Measurements from ENCODE around the gene MSL3B.
"Not testable (repeated sequence)": the region's sequence is repeated elsewhere in the genome, so short reads cannot be mapped to it uniquely, and the experiment has no call there.

Gene MSL3B

GRCh38 chr2:233867993-233868532 lies at the start of gene MSL3B:
Gene MSL3B (minus strand): TSS chr2:233868386.
- no peak for DNase-seq (ENCODE audit: low read depth)

GRCh38 chr2:233917116-233917515 lies 48.9 kb upstream of the MSL3B start, which contains the start of gene TRPM8:
Gene TRPM8 (plus strand): TSS chr2:233917373. CDS start chr2:233926538, 9,165 bp downstream.
- DNase-seq (ENCODE audit: low read depth) = no peak

- DNase-seq (ENCODE audit: low read depth) = no peak
Observed at GRCh38 chr2:233915128-233915527, 46.9 kb upstream of the MSL3B start.

- peak; percentile 4 for DNase-seq (ENCODE audit: low read depth)
Observed at GRCh38 chr2:233912691-233913423, 44.7 kb upstream of the MSL3B start.

GRCh38 chr2:233907627-233908026 lies 39.4 kb upstream of the MSL3B start:
- no peak for DNase-seq (ENCODE audit: low read depth)

GRCh38 chr2:233905945-233906344 lies 37.8 kb upstream of the MSL3B start:
- DNase-seq (ENCODE audit: low read depth) = no peak

GRCh38 chr2:233901884-233902283 lies 33.7 kb upstream of the MSL3B start:
- no peak for DNase-seq (ENCODE audit: low read depth)

- no peak for DNase-seq (ENCODE audit: low read depth)
Observed at GRCh38 chr2:233901367-233901766, 33.2 kb upstream of the MSL3B start.

- not testable (repeated sequence) for DNase-seq (ENCODE audit: low read depth)
Observed at GRCh38 chr2:233896253-233896652, 28.1 kb upstream of the MSL3B start.

- no peak for DNase-seq (ENCODE audit: low read depth)
Observed at GRCh38 chr2:233892793-233893192, 24.6 kb upstream of the MSL3B start.

- DNase-seq (ENCODE audit: low read depth) = no peak
Observed at GRCh38 chr2:233882353-233882752, 14.2 kb upstream of the MSL3B start.

GRCh38 chr2:233872125-233872524 lies 3.9 kb upstream of the MSL3B start:
- not testable (repeated sequence) for DNase-seq (ENCODE audit: low read depth)

- no peak for DNase-seq (ENCODE audit: low read depth)
Observed at GRCh38 chr2:233871432-233871831, 3.2 kb upstream of the MSL3B start.

GRCh38 chr2:233866479-233866878 lies 1.7 kb downstream of the MSL3B start:
- DNase-seq (ENCODE audit: low read depth) = no peak

- no peak for DNase-seq (ENCODE audit: low read depth)
Observed at GRCh38 chr2:233865838-233866237, 2.3 kb downstream of the MSL3B start.

GRCh38 chr2:233862261-233862768 lies 5.9 kb downstream of the MSL3B start:
- DNase-seq (ENCODE audit: low read depth) = no peak

- DNase-seq (ENCODE audit: low read depth) = no peak
Observed at GRCh38 chr2:233858331-233858730, 9.9 kb downstream of the MSL3B start.

GRCh38 chr2:233857511-233858141 lies 10.6 kb downstream of the MSL3B start:
- DNase-seq (ENCODE audit: low read depth) = no peak

- no peak for DNase-seq (ENCODE audit: low read depth)
Observed at GRCh38 chr2:233856184-233856583, 12.0 kb downstream of the MSL3B start.

GRCh38 chr2:233855345-233855744 lies 12.8 kb downstream of the MSL3B start:
- no peak for DNase-seq (ENCODE audit: low read depth)

- DNase-seq (ENCODE audit: low read depth) = peak; percentile 89
Observed at GRCh38 chr2:233854241-233854981, 13.8 kb downstream of the MSL3B start, which contains the start of gene HJURP. Gene HJURP (minus strand): TSS chr2:233854535. CDS start chr2:233854500, 35 bp downstream.

GRCh38 chr2:233853883-233854240 lies 14.3 kb downstream of the MSL3B start:
- DNase-seq (ENCODE audit: low read depth) = no peak

Data from forelimb muscle (tissue), 1 donor.